Parathyroid adenoma (tissue), 2 donors: Measurements from ENCODE around the gene MAML1.
A peak's percentile ranks its signal among the peaks of the same experiment; 100 is the strongest.

ENCODE experiments used
- H2AFZ ChIP-seq: fragments of 300-600 bp; sonication (generic); one replicate; pipeline ENCODE4 v1.7.0; 2017; ENCODE audit warnings: antibody characterized with exemption, mild to moderate bottlenecking
- H3K27ac ChIP-seq: fragments of 300-600 bp; sonication (generic); one replicate; pipeline ENCODE4 v1.7.0; 2017
- H3K27me3 ChIP-seq: fragments of 300-600 bp; sonication (generic); one replicate; pipeline ENCODE4 v1.7.0; 2017; ENCODE audit warnings: low read length; ENCODE audit not compliant: control insufficient read depth, insufficient read depth
- H3K36me3 ChIP-seq: fragments of 300-600 bp; sonication (generic); one replicate; pipeline ENCODE4 v1.7.0; 2017; ENCODE audit warnings: low read length; ENCODE audit not compliant: control insufficient read depth, insufficient read depth
- H3K4me1 ChIP-seq: fragments of 300-600 bp; sonication (generic); one replicate; pipeline ENCODE4 v1.7.0; 2017; ENCODE audit warnings: control low read depth
- H3K4me2 ChIP-seq: fragments of 300-600 bp; sonication (generic); one replicate; pipeline ENCODE4 v1.7.0; 2017; ENCODE audit warnings: low read length
- H3K4me3 ChIP-seq: fragments of 300-600 bp; sonication (generic); one replicate; pipeline ENCODE4 v1.7.0; 2017; ENCODE audit warnings: low read depth, low read length
- H3K79me2 ChIP-seq: fragments of 300-600 bp; sonication (generic); one replicate; pipeline ENCODE4 v1.7.0; 2017; ENCODE audit warnings: control low read depth
- H3K9ac ChIP-seq: fragments of 300-600 bp; sonication (generic); one replicate; pipeline ENCODE4 v1.7.0; 2017; ENCODE audit warnings: mild to moderate bottlenecking
- H3K9me3 ChIP-seq: fragments of 300-600 bp; sonication (generic); one replicate; pipeline ENCODE4 v1.7.0; 2017; ENCODE audit warnings: low read length; ENCODE audit not compliant: control insufficient read depth
- TF ChIP-seq, protein P1 (sequence below): fragments of 300-600 bp; sonication (generic); IDR thresholded peaks from one replicate; pipeline ENCODE4 v1.7.0; 2017; ENCODE audit warnings: antibody characterized with exemption, mild to moderate bottlenecking
- donor health status: primary hyperparathyroidism.

The MAML1 gene

DNA sequence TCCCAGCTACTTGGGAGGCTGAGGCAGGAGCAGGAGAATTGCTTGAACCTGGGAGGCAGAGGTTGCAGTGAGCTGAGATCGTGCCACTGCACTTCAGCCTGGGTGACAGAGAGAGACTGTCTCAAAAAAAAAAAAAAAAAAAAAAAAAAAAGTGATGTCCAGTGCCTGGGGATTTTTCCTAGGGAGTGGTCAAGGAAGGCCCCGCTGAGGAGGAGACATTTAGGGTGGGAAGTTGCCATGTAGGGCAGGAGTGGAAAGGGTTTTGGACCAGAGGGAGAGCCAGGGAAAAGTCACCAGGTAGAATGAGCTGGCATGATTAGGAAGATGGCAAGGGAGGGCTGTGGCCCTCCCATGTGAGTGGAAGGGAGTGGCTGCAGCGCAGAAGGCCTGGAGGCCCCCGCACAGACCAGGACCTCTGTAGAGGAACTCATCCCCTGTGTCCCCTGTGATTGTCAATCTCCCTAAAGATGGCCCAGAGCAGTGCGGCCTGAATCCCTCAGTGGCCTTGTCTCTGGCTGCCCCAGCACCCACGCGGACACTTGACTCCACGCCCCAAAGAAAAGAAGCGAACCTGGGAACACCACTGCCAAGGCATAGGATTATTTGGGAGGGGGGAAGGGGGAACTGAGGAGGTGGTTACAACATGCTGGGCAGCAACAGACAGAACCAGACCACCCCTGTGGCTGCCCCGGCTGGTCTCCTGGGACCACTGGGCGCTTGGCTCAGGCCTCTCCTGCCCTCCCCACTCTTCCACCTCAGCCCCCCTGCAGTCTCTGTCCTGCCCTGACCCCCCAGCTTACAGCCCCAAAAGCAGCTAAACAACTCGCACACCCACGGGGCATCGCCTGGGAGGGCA lies 85.5 kb downstream of the MAML1 start:
- H2AFZ ChIP-seq: peak overlapping the region; percentile 90
- H3K4me2 ChIP-seq: peak overlapping the region; percentile 79
- no peak overlapping the region for H3K9ac ChIP-seq
- peak overlapping the region; percentile 74 for H3K4me3 ChIP-seq
- peaks cover 16% of the 10 kb centered on the region for H3K79me2 ChIP-seq
- H3K36me3 ChIP-seq: no peaks in the 10 kb centered on the region
- H3K27me3 ChIP-seq: no peaks in the 10 kb centered on the region
- H3K4me1 ChIP-seq: peaks cover 31% of the 10 kb centered on the region
- H3K27ac ChIP-seq: peak overlapping the region; percentile 96
- no peaks in the 10 kb centered on the region for H3K9me3 ChIP-seq
- TF ChIP-seq, protein P1, sequence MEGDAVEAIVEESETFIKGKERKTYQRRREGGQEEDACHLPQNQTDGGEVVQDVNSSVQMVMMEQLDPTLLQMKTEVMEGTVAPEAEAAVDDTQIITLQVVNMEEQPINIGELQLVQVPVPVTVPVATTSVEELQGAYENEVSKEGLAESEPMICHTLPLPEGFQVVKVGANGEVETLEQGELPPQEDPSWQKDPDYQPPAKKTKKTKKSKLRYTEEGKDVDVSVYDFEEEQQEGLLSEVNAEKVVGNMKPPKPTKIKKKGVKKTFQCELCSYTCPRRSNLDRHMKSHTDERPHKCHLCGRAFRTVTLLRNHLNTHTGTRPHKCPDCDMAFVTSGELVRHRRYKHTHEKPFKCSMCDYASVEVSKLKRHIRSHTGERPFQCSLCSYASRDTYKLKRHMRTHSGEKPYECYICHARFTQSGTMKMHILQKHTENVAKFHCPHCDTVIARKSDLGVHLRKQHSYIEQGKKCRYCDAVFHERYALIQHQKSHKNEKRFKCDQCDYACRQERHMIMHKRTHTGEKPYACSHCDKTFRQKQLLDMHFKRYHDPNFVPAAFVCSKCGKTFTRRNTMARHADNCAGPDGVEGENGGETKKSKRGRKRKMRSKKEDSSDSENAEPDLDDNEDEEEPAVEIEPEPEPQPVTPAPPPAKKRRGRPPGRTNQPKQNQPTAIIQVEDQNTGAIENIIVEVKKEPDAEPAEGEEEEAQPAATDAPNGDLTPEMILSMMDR: no peak

DNA sequence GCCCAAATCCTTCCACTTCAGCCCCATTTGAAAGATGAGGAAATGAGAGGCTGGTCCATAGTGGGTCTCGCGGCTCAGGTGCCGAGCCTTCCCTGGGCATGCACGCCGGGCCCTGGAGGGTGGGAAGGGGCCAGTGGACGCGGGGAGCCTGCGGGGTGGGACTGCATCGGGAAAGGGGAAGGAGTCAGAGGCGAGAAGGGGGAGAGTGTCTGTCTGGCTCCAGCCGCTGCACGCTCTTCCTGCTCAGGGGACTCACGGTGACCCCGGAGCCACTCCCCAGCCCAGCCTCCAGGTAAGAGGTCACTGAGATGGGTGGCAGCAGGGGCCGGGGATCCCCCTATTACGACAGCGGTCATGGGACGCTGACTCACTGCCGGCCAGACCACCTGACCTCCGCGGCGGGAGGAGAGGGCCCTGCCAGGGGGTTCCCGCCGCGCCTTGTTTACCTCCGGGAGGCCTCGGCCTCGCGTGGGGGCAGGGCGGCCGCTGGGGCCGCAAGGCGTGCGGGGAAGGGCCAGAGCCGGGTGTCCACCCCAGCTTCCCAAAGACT lies 86.2 kb downstream of the MAML1 start:
- H3K4me3 ChIP-seq: peak overlapping the region; percentile 74
- H3K27ac ChIP-seq: peak overlapping the region; percentile 96
- H3K4me2 ChIP-seq: peak overlapping the region; percentile 79
- H3K27me3 ChIP-seq: no peaks in the 10 kb centered on the region
- H3K4me1 ChIP-seq: peaks cover 31% of the 10 kb centered on the region
- H3K79me2 ChIP-seq: peaks cover 17% of the 10 kb centered on the region
- peak overlapping the region; percentile 90 for H2AFZ ChIP-seq
- H3K36me3 ChIP-seq: no peaks in the 10 kb centered on the region
- no peak overlapping the region for H3K9ac ChIP-seq
- TF ChIP-seq, protein P1: no peak
- H3K9me3 ChIP-seq: no peaks in the 10 kb centered on the region

DNA sequence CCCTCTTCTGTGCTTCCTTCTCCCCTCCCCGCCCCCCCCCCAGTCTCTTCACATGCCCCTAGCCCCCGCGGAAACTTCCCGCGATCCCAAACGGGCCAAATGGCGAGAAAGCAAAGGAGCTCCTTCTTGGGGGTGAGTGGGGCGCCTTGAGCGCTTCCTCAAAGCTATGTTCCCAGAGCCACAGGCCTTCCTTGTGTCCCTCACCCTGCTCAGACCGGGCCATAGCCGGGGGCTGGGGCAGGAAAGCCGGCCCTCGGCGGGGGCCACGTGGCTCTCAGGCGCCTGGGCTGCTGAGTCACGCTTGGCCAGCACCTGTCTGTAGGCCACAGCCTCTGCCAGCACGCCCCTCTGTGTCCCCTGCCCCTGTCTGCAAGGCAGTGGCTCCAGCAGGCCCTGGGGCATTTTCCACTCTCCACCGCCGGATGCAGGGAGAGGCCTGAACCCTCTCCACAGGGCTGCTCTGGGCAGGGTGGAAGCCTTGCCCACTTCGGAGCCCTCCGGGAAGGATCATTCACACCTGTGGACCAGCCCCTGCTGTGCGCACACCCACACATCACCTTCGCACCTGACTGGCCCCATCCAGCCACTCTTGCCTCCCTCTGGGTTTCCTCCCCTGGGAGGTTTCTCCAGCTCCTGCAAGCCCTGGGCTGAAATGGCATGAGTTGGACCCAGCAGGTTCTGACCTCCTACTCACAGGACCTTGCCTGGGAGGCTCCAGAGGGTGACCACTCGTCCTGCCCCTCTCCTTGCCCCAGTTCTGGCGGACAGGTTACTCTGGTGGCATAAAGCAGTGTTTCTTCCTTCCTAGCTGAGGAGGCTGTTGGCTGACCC lies 86.9 kb downstream of the MAML1 start:
- no peaks in the 10 kb centered on the region for H3K9me3 ChIP-seq
- H2AFZ ChIP-seq: peak overlapping the region; percentile 90
- TF ChIP-seq, protein P1: no peak
- H3K79me2 ChIP-seq: peaks cover 20% of the 10 kb centered on the region
- no peaks in the 10 kb centered on the region for H3K27me3 ChIP-seq
- H3K4me3 ChIP-seq: peak overlapping the region; percentile 74
- no peak overlapping the region for H3K9ac ChIP-seq
- H3K4me1 ChIP-seq: peaks cover 31% of the 10 kb centered on the region
- peak overlapping the region; percentile 96 for H3K27ac ChIP-seq
- no peaks in the 10 kb centered on the region for H3K36me3 ChIP-seq
- peak overlapping the region; percentile 79 for H3K4me2 ChIP-seq

DNA sequence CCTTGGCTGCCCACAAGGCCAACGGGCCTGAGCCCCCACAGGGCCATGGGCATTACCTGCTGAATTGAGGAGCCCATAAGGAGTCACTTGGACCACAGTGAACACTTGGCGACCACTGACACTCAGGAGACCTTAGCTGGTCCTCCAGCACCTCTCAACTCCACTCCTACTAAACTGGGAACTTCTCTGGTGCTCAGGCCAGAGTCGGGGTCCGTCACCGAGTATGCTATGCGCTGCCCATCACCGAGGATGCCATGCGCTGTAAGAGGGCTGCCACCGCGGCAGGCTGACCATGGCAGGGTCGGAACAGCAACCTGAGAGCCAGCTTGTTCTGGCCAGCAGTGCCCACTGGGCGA lies 87.5 kb downstream of the MAML1 start:
- H3K4me3 ChIP-seq: peak overlapping the region; percentile 74
- H3K4me1 ChIP-seq: peaks cover 31% of the 10 kb centered on the region
- no peaks in the 10 kb centered on the region for H3K27me3 ChIP-seq
- no peak overlapping the region for H3K9ac ChIP-seq
- H3K4me2 ChIP-seq: peak overlapping the region; percentile 79
- H3K79me2 ChIP-seq: peaks cover 20% of the 10 kb centered on the region
- TF ChIP-seq, protein P1: no peak
- no peaks in the 10 kb centered on the region for H3K9me3 ChIP-seq
- peak overlapping the region; percentile 90 for H2AFZ ChIP-seq
- no peaks in the 10 kb centered on the region for H3K36me3 ChIP-seq
- H3K27ac ChIP-seq: peak overlapping the region; percentile 96
